ENCODE measurements around the gene ABCC5. TPM values are rescaled to one million over a fixed set of nuclear protein-coding genes. Genes with fewer than 3 reads are reported as not detected.

The ABCC5 gene
- total and polyA plus RNA-seq, 2 experiments from 2014 or later: 27.8 to 41.4 TPM

DNA sequence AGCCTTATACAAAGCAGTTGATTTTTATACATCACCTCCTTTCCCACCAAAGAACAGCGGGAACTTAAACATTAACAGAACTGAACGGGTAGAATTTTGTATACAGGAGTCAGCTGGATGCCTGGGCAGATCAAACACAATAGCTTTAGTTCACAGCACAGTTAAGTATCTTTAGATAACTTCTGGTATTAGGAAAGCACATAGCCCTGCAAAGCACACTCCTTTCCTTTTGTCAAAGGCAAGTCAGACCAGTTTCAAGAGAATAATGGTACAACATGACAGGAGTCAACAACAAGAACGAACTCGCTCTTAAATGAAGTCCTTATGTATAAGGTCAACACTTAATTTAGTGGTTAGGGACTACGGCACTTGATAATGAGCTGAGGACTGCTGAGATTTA, 26.3 kb downstream of the ABCC5 start:
- peak overlapping the region; percentile 9 for H3K27ac ChIP-seq
- H3K4me3 ChIP-seq: no peak overlapping the region
- WGBS (ENCODE audit: low lambda C conversion rate, missing lambda C conversion rate): 54% methylated on average over 5 of the region's 5 CpGs
- DNase-seq (ENCODE audit: low spot score): no peak
- H3K4me1 ChIP-seq (ENCODE audit: insufficient read depth): peaks cover 18% of the 10 kb centered on the region
- no peak overlapping the region for H2AFZ ChIP-seq
- H3K4me2 ChIP-seq: peak overlapping the region; percentile 45
- H3K79me2 ChIP-seq: no peaks in the 10 kb centered on the region
- H3K9me2 ChIP-seq (replicated peaks; ENCODE audit: insufficient read depth): no peaks in the 10 kb centered on the region
- H4K20me1 ChIP-seq (ENCODE audit: insufficient read depth, poor library complexity, severe bottlenecking): no peaks in the 10 kb centered on the region
- no peak for TF ChIP-seq EZH2 (IDR thresholded peaks at IDR 0.05; ENCODE audit: borderline replicate concordance)
- TF ChIP-seq EZH2phosphoT487 (IDR thresholded peaks at IDR 0.05; ENCODE audit: low read depth, severe bottlenecking, unreplicated experiment): no peak
- TF ChIP-seq, protein P1, sequence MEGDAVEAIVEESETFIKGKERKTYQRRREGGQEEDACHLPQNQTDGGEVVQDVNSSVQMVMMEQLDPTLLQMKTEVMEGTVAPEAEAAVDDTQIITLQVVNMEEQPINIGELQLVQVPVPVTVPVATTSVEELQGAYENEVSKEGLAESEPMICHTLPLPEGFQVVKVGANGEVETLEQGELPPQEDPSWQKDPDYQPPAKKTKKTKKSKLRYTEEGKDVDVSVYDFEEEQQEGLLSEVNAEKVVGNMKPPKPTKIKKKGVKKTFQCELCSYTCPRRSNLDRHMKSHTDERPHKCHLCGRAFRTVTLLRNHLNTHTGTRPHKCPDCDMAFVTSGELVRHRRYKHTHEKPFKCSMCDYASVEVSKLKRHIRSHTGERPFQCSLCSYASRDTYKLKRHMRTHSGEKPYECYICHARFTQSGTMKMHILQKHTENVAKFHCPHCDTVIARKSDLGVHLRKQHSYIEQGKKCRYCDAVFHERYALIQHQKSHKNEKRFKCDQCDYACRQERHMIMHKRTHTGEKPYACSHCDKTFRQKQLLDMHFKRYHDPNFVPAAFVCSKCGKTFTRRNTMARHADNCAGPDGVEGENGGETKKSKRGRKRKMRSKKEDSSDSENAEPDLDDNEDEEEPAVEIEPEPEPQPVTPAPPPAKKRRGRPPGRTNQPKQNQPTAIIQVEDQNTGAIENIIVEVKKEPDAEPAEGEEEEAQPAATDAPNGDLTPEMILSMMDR (IDR thresholded peaks at IDR 0.05; ENCODE audit: poor library complexity): no peak
- no peaks in the 10 kb centered on the region for H3K9me3 ChIP-seq (ENCODE audit: low read depth)
- H3K27me3 ChIP-seq: no peaks in the 10 kb centered on the region
- no peaks in the 10 kb centered on the region for H3K36me3 ChIP-seq (replicated peaks; ENCODE audit: insufficient read depth, low read depth)

GRCh38 chr3:183988216-183988790, 29.4 kb downstream of the ABCC5 start:
- TF ChIP-seq EZH2phosphoT487 (IDR thresholded peaks at IDR 0.05; ENCODE audit: low read depth, severe bottlenecking, unreplicated experiment) (no peak), EZH2 (IDR thresholded peaks at IDR 0.05; ENCODE audit: borderline replicate concordance) (no peak)
- TF ChIP-seq, protein P1 (IDR thresholded peaks at IDR 0.05; ENCODE audit: poor library complexity): no peak

DNA sequence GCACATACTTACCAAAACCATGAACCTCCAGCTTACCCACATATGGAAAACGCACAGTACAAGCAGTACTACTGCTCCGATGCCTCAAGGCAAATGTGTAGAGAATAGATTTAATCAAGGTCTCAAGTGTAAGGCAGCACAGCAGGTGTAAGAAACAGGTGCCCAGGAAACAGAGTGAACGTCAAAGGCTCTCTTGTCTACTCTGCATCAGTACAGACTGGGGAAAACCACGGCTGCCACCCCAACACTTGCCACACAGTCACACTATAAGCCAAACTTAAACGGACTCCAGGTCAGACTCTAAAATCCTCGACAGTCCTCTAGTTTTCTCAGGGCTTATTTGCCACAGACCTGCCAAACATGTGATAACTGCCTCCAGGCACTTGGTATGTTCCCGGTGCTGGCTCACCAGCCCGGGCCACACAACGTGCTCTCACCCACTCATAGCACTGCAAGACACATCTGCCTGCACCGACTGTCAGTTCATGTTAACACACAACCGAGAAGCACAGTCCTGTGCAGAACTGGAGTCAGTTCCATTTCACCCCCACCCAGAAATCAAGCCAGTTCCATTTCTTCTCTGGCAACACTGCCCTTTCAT, 30.6 kb downstream of the ABCC5 start:
- WGBS (ENCODE audit: low lambda C conversion rate, missing lambda C conversion rate): 85% methylated on average over 11 of the region's 11 CpGs
- TF ChIP-seq, protein P1 (IDR thresholded peaks at IDR 0.05; ENCODE audit: poor library complexity): no peak
- no peak for TF ChIP-seq EZH2phosphoT487 (IDR thresholded peaks at IDR 0.05; ENCODE audit: low read depth, severe bottlenecking, unreplicated experiment)
- no peak for TF ChIP-seq EZH2 (IDR thresholded peaks at IDR 0.05; ENCODE audit: borderline replicate concordance)
- no peak for DNase-seq (ENCODE audit: low spot score)
- Histone ChIP-seq H3K36me3 (replicated peaks; ENCODE audit: insufficient read depth, low read depth) (no peaks in the 10 kb centered on the region), H3K9me3 (ENCODE audit: low read depth) (no peaks in the 10 kb centered on the region), H3K4me3 (no peak overlapping the region), H3K27ac (peak overlapping the region; percentile 62), H3K79me2 (no peaks in the 10 kb centered on the region), H3K9me2 (replicated peaks; ENCODE audit: insufficient read depth) (no peaks in the 10 kb centered on the region), H4K20me1 (ENCODE audit: insufficient read depth, poor library complexity, severe bottlenecking) (no peaks in the 10 kb centered on the region), H3K4me2 (no peak overlapping the region), H3K27me3 (no peaks in the 10 kb centered on the region), H3K4me1 (ENCODE audit: insufficient read depth) (peaks cover 18% of the 10 kb centered on the region), H2AFZ (no peak overlapping the region)

More at GRCh38 chr3:183988216-183988790, 29.4 kb downstream of the ABCC5 start:
- Histone ChIP-seq H2AFZ (no peak overlapping the region), H3K79me2 (no peaks in the 10 kb centered on the region), H3K9me3 (ENCODE audit: low read depth) (no peaks in the 10 kb centered on the region), H3K27ac (peak overlapping the region; percentile 62), H3K36me3 (replicated peaks; ENCODE audit: insufficient read depth, low read depth) (no peaks in the 10 kb centered on the region), H3K9me2 (replicated peaks; ENCODE audit: insufficient read depth) (no peaks in the 10 kb centered on the region), H4K20me1 (ENCODE audit: insufficient read depth, poor library complexity, severe bottlenecking) (no peaks in the 10 kb centered on the region), H3K27me3 (no peaks in the 10 kb centered on the region), H3K4me1 (ENCODE audit: insufficient read depth) (peaks cover 18% of the 10 kb centered on the region), H3K4me3 (no peak overlapping the region), H3K4me2 (peak overlapping the region; percentile 50)
- peak; percentile 65 for DNase-seq (ENCODE audit: low spot score)
- 54% methylated on average over 16 of the region's 16 CpGs for WGBS (ENCODE audit: low lambda C conversion rate, missing lambda C conversion rate)

Measured in hepatocyte (in vitro differentiated cells).